Endodermal cell (in vitro differentiated cells): ENCODE data around the gene SNW1. TPM values are rescaled to one million over a fixed set of nuclear protein-coding genes. Genes with fewer than 3 reads are reported as not detected.
"Not testable (repeated sequence)": the region's sequence is repeated elsewhere in the genome, so short reads cannot be mapped to it uniquely, and the experiment has no call there.

Experiments
- DNase-seq: peaks from one replicate; pipeline ENCODE4 v3.0.0-alpha.2; 2017
- H3K27ac ChIP-seq: 2 replicates; pipeline ENCODE4 v1.5.1; 2013; ENCODE audit warnings: mild to moderate bottlenecking, low read depth, low read length, moderate library complexity
- H3K27me3 ChIP-seq: 2 replicates; pipeline ENCODE4 v1.6.1; 2013; ENCODE audit warnings: mild to moderate bottlenecking, low read length, moderate library complexity; ENCODE audit not compliant: insufficient read depth, control insufficient read depth, poor library complexity, severe bottlenecking
- H3K36me3 ChIP-seq: 2 replicates; pipeline ENCODE4 v1.7.0; 2013; ENCODE audit warnings: mild to moderate bottlenecking, low read length, moderate library complexity; ENCODE audit not compliant: control insufficient read depth, insufficient read depth
- H3K4me1 ChIP-seq: one replicate; pipeline ENCODE4 v1.7.0; 2013; ENCODE audit warnings: low read length; ENCODE audit not compliant: control insufficient read depth, insufficient read depth
- H3K4me3 ChIP-seq: 2 replicates; pipeline ENCODE4 v1.5.1; 2013; ENCODE audit warnings: mild to moderate bottlenecking, low read length, moderate library complexity
- H3K9ac ChIP-seq: 2 replicates; pipeline ENCODE4 v1.6.1; 2013; ENCODE audit warnings: mild to moderate bottlenecking, low read length, moderate library complexity; ENCODE audit not compliant: poor library complexity, severe bottlenecking; ENCODE audit errors: extremely low read depth
- H3K9me3 ChIP-seq: 2 replicates; pipeline ENCODE4 v1.6.1; 2013; ENCODE audit warnings: mild to moderate bottlenecking, low read length, moderate library complexity; ENCODE audit not compliant: control insufficient read depth
- H3K27ac Mint-ChIP-seq: 2 replicates; pipeline ENCODE4 v1.8.0; 2020; ENCODE audit warnings: mixed read lengths
- H3K27me3 Mint-ChIP-seq: 2 replicates; pipeline ENCODE4 v1.8.0; 2021; ENCODE audit warnings: mild to moderate bottlenecking, mixed read lengths; ENCODE audit not compliant: insufficient read depth
- H3K36me3 Mint-ChIP-seq: 2 replicates; pipeline ENCODE4 v1.8.0; 2020; ENCODE audit warnings: low read depth, mixed read lengths
- H3K4me1 Mint-ChIP-seq: 2 replicates; pipeline ENCODE4 v1.8.0; 2020; ENCODE audit warnings: mixed read lengths
- H3K4me3 Mint-ChIP-seq: 2 replicates; pipeline ENCODE4 v1.8.0; 2020; ENCODE audit warnings: mild to moderate bottlenecking, moderate library complexity, mixed read lengths
- H3K9me3 Mint-ChIP-seq: 2 replicates; pipeline ENCODE4 v1.8.0; 2020; ENCODE audit warnings: mild to moderate bottlenecking, mixed read lengths
- CTCF ChIP-seq: fragments of 200-600 bp; sonication (generic); conservative IDR thresholded peaks from 2 replicates; pipeline ENCODE4 v1.5.0; 2021; ENCODE audit warnings: antibody characterized with exemption, mild to moderate bottlenecking
- WGBS, 2 experiments: methylation state at CpG; one replicate each; pipeline versions ENCODE4 v1.1.5 to v1.1.7; 2013; ENCODE audit warnings: missing lambda C conversion rate in 2 of 2, mixed read lengths in 1 of 2; ENCODE audit not compliant: insufficient coverage in 1 of 2, insufficient read length in 1 of 2; 5-methylcytosine and 5-hydroxymethylcytosine counted together
- total RNA-seq, 2 donors: library from RNA; stranded (reverse); fragmentation: NEBNext Ultra II Directional in 1 of 2; extraction: Animal tissue kit (Norgen Biotek cat#: 25700) in 1 of 2; gene quantifications; 2 replicates in 1 of 2; 3 replicates in 1 of 2; pipeline ENCODE4 v1.2.1, GENCODE V29; 2021

The SNW1 gene
- total RNA-seq, 2 donors from 2014 or later: 60.8 to 87.8 TPM

DNA sequence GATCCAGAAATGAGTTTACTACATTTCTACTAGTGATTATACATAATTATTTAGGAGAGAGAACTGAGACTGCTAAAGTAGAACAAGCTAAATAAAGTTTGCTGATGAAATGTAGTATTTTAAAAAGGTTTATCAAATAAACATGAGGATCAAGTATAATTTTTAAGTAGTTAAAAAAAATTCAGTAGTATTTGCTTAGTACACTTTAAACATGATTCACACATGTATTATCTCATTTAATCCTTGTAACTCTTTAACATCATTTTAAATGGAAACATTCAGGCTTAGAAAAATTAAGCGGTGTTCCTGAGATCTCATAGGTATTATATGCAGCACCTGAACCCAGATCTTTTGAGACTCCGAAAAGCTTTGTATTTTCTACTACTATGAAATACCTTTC is 8.7 kb downstream of the SNW1 start:
- peaks cover 75% of the 10 kb centered on the region for H3K36me3 Mint-ChIP-seq

DNA sequence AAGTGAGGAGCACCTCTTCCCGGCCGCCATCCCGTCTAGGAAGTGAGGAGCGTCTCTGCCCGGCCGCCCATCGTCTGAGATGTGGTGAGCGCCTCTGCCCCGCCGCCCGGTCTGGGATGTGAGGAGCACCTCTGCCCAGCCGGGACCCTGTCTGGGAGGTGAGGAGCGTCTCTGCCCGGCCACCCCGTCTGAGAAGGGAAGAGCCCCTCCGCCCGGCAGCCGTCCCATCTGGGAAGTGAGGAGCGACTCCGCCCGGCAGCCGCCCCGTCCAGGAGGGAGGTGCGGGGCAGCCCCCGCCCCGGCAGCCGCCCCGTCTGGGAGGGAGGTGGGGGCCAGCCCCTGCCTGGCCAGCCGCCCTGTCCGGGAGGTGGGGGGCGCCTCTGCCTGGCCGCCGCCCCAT is 13.5 kb downstream of the SNW1 start:
- H3K27ac Mint-ChIP-seq, DNase-seq, H3K4me3 ChIP-seq, H3K27me3 ChIP-seq, H3K9ac ChIP-seq, H3K27me3 Mint-ChIP-seq, H3K27ac ChIP-seq, H3K4me1 Mint-ChIP-seq, H3K4me3 Mint-ChIP-seq, H3K4me1 ChIP-seq: not testable (repeated sequence)
- H3K36me3 ChIP-seq: peaks cover 60% of the 10 kb centered on the region
- peaks cover 21% of the 10 kb centered on the region for H3K9me3 ChIP-seq
- peaks cover 18% of the 10 kb centered on the region for H3K9me3 Mint-ChIP-seq
- WGBS, 2 experiments: 89 to 93% methylated on average over 5 to 33 of the region's 33 CpGs
- H3K36me3 Mint-ChIP-seq: peaks cover 70% of the 10 kb centered on the region

More for the DNA sequence above, 8.7 kb downstream of the SNW1 start:
- TF ChIP-seq CTCF: no peak
- Mint-ChIP-seq H3K27ac (no peak overlapping the region), H3K4me1 (no peaks in the 10 kb centered on the region), H3K4me3 (no peak overlapping the region), H3K27me3 (no peaks in the 10 kb centered on the region), H3K9me3 (peaks cover 6% of the 10 kb centered on the region)
- WGBS, 2 experiments: 83 to 98% methylated on average over 1 to 2 of the region's 2 CpGs
- Histone ChIP-seq H3K27ac (no peak overlapping the region), H3K36me3 (peaks cover 64% of the 10 kb centered on the region), H3K27me3 (no peaks in the 10 kb centered on the region), H3K4me3 (no peak overlapping the region), H3K4me1 (no peaks in the 10 kb centered on the region), H3K9me3 (peaks cover 13% of the 10 kb centered on the region), H3K9ac (no peak overlapping the region)
- no peak for DNase-seq

- peaks cover 18% of the 10 kb centered on the region for H3K9me3 Mint-ChIP-seq
- peaks cover 55% of the 10 kb centered on the region for H3K36me3 ChIP-seq
- no peak overlapping the region for H3K4me3 ChIP-seq
- H3K27me3 ChIP-seq: no peaks in the 10 kb centered on the region
- H3K36me3 Mint-ChIP-seq: peaks cover 70% of the 10 kb centered on the region
- no peak for DNase-seq
- H3K4me1 Mint-ChIP-seq: no peaks in the 10 kb centered on the region
- H3K9me3 ChIP-seq: peaks cover 21% of the 10 kb centered on the region
- H3K27me3 Mint-ChIP-seq: no peaks in the 10 kb centered on the region
- H3K4me3 Mint-ChIP-seq: no peak overlapping the region
- H3K9ac ChIP-seq: no peak overlapping the region
- H3K4me1 ChIP-seq: no peaks in the 10 kb centered on the region
- TF ChIP-seq CTCF: no peak
- H3K27ac Mint-ChIP-seq: no peak overlapping the region
- WGBS, 2 experiments: 77 to 89% methylated on average over 2 to 3 of the region's 4 CpGs
- H3K27ac ChIP-seq: no peak overlapping the region
Observed at GRCh38 chr14:77746064-77746702, 14.8 kb downstream of the SNW1 start.

- H3K27ac ChIP-seq: no peak overlapping the region
- 96 to 100% methylated on average over 2 of the region's 2 CpGs for WGBS, 2 experiments
- no peak overlapping the region for H3K4me3 ChIP-seq
- no peaks in the 10 kb centered on the region for H3K4me1 ChIP-seq
- H3K36me3 ChIP-seq: peaks cover 48% of the 10 kb centered on the region
- Mint-ChIP-seq H3K9me3 (peaks cover 5% of the 10 kb centered on the region), H3K27ac (peak overlapping the region; percentile 64), H3K36me3 (peaks cover 56% of the 10 kb centered on the region), H3K4me1 (peaks cover 2% of the 10 kb centered on the region), H3K4me3 (no peak overlapping the region), H3K27me3 (no peaks in the 10 kb centered on the region)
- H3K9me3 ChIP-seq: peaks cover 5% of the 10 kb centered on the region
- no peak for DNase-seq
- H3K9ac ChIP-seq: no peak overlapping the region
- no peaks in the 10 kb centered on the region for H3K27me3 ChIP-seq
- no peak for TF ChIP-seq CTCF
Observed at GRCh38 chr14:77741438-77741837, 19.5 kb downstream of the SNW1 start.
